ENCODE measurements around the gene P2RY8. TPM values are rescaled to one million over a fixed set of nuclear protein-coding genes. Genes with fewer than 3 reads are reported as not detected.

P2RY8 gene
- total RNA-seq, 1 donor from 2014 or later: 0.32 TPM

DNA sequence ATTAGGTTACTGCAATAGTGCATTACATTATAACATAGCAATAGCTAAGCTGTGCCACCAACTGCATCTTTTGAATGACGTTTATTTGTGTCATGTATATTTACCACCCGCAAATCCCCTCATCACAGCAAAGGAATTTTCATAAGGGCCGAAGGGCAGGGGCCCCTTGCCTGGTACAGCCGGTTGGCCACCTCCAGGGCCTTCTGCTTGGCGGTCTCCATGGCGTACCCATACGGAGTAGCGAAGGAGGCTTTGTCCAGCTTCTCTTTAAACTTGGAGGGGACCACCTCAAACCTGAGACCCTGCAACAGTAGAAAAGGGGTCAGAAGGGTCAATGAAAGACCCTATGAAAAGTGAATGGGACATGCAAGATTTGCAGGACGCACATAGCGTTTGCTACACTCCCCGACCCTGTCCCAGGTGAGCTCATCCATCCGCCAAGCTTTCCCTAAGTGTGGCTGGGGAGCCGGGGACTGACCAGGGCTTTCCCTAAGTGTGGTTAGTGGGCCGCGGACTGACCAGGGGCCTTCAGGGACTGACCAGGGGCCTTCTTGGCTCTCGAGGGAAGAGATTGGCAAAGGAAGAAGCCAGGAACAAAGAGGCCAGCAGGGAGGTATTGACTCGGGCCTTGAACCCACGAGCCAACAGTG lies 94.8 kb downstream of the P2RY8 start:
- peaks cover 10% of the 10 kb centered on the region for H3K27me3 Mint-ChIP-seq (ENCODE audit: insufficient read depth, low read depth)
- TF ChIP-seq EZH2phosphoT487 (IDR thresholded peaks at IDR 0.05): no peak
- TF ChIP-seq EZH2 (IDR thresholded peaks at IDR 0.05): no peak
- TF ChIP-seq, protein P1, sequence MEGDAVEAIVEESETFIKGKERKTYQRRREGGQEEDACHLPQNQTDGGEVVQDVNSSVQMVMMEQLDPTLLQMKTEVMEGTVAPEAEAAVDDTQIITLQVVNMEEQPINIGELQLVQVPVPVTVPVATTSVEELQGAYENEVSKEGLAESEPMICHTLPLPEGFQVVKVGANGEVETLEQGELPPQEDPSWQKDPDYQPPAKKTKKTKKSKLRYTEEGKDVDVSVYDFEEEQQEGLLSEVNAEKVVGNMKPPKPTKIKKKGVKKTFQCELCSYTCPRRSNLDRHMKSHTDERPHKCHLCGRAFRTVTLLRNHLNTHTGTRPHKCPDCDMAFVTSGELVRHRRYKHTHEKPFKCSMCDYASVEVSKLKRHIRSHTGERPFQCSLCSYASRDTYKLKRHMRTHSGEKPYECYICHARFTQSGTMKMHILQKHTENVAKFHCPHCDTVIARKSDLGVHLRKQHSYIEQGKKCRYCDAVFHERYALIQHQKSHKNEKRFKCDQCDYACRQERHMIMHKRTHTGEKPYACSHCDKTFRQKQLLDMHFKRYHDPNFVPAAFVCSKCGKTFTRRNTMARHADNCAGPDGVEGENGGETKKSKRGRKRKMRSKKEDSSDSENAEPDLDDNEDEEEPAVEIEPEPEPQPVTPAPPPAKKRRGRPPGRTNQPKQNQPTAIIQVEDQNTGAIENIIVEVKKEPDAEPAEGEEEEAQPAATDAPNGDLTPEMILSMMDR (IDR thresholded peaks at IDR 0.05): no peak
- H3K36me3 Mint-ChIP-seq: peaks cover 64% of the 10 kb centered on the region
- H3K36me3 ChIP-seq: no peaks in the 10 kb centered on the region
- H3K4me1 Mint-ChIP-seq: no peaks in the 10 kb centered on the region
- no peaks in the 10 kb centered on the region for H3F3A ChIP-seq (ENCODE audit: low read depth)
- no peak overlapping the region for H3K4me3 ChIP-seq
- no peak for DNase-seq (ENCODE audit: low spot score)
- no peaks in the 10 kb centered on the region for H4K20me1 ChIP-seq (ENCODE audit: low read depth)
- H3K27ac ChIP-seq: no peak overlapping the region
- no peaks in the 10 kb centered on the region for H3K4me1 ChIP-seq
- no peak overlapping the region for H3K4me3 Mint-ChIP-seq
- no peaks in the 10 kb centered on the region for H3K27me3 ChIP-seq
- no peak overlapping the region for H2AFZ ChIP-seq (replicated peaks)
- H3K4me2 ChIP-seq: no peak overlapping the region
- H3K9me3 ChIP-seq (ENCODE audit: low read depth): no peaks in the 10 kb centered on the region
- peaks cover 55% of the 10 kb centered on the region for H3K79me2 ChIP-seq (ENCODE audit: low read depth)
- no peak overlapping the region for H3K27ac Mint-ChIP-seq
- no peak overlapping the region for H3K9ac ChIP-seq
- peaks cover 51% of the 10 kb centered on the region for H3K9me3 Mint-ChIP-seq

DNA sequence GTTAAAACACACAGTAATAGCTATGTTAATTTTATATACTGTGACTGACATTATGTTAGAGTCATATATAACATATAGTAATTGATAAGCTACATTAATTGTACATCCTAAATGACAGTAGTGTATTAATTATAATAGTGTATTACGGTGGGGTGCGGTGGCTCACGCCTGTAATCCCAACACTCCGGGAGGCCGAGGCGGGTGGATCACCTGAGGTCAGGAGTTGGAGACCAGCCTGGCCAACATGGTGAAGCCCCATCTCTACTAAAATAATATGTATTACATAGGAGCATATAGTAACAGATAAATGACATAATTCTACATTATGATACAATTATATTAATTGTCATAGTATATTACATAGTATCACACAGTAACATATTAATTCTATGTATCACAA lies 96.5 kb downstream of the P2RY8 start:
- Mint-ChIP-seq H3K9me3 (peaks cover 42% of the 10 kb centered on the region), H3K4me3 (no peak overlapping the region), H3K4me1 (no peaks in the 10 kb centered on the region), H3K27ac (no peak overlapping the region), H3K27me3 (ENCODE audit: insufficient read depth, low read depth) (peaks cover 9% of the 10 kb centered on the region), H3K36me3 (peaks cover 60% of the 10 kb centered on the region)
- no peaks in the 10 kb centered on the region for H3K4me1 ChIP-seq
- H3K4me3 ChIP-seq: no peak overlapping the region
- no peak overlapping the region for H3K27ac ChIP-seq
- H4K20me1 ChIP-seq (ENCODE audit: low read depth): no peaks in the 10 kb centered on the region
- H3K27me3 ChIP-seq: no peaks in the 10 kb centered on the region
- no peak for DNase-seq (ENCODE audit: low spot score)
- no peaks in the 10 kb centered on the region for H3K9me3 ChIP-seq (ENCODE audit: low read depth)
- no peaks in the 10 kb centered on the region for H3F3A ChIP-seq (ENCODE audit: low read depth)
- no peak overlapping the region for H3K4me2 ChIP-seq
- no peak for TF ChIP-seq EZH2phosphoT487 (IDR thresholded peaks at IDR 0.05)
- TF ChIP-seq, protein P1 (IDR thresholded peaks at IDR 0.05): no peak
- no peak for TF ChIP-seq EZH2 (IDR thresholded peaks at IDR 0.05)
- no peak overlapping the region for H2AFZ ChIP-seq (replicated peaks)
- no peak overlapping the region for H3K9ac ChIP-seq
- peaks cover 40% of the 10 kb centered on the region for H3K79me2 ChIP-seq (ENCODE audit: low read depth)
- H3K36me3 ChIP-seq: peaks cover 5% of the 10 kb centered on the region

DNA sequence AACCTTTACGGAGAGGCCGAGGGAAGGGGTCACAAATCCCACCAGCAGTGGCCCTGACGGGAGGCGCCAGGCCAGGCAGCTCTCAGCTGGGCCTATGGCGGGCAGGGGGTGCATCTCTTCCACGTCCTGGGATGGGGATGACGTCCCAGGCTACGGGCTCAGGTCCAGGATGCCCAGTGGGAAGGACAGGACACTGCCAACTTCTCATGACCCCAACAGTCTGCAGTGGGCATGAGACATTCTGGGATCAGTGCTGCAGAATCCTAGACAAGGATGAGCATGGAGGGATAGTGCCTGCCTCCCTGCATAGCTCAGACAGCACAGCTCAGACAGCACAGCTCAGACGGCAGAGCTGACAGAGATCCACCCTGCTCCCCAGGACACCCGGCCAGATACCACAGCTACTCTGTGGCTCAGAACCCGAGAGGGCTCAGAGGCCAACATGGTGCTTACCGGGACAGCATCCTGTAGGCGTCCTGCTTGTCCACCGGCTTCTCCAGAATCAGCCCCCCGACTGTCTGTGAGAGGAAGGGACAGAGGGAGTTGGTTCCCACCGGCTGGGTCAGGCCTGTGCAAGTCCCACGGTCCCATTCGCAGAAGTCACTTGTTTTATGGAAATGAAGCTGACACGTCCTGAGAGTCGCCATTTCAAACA lies 101.6 kb downstream of the P2RY8 start:
- H3K4me2 ChIP-seq: no peak overlapping the region
- Mint-ChIP-seq H3K4me3 (no peak overlapping the region), H3K4me1 (peaks cover 7% of the 10 kb centered on the region), H3K9me3 (peaks cover 13% of the 10 kb centered on the region), H3K36me3 (peaks cover 38% of the 10 kb centered on the region), H3K27me3 (ENCODE audit: insufficient read depth, low read depth) (peaks cover 10% of the 10 kb centered on the region), H3K27ac (no peak overlapping the region)
- no peak overlapping the region for H3K27ac ChIP-seq
- no peaks in the 10 kb centered on the region for H3K4me1 ChIP-seq
- H3K36me3 ChIP-seq: peaks cover 5% of the 10 kb centered on the region
- DNase-seq (ENCODE audit: low spot score): no peak
- H3K9ac ChIP-seq: no peak overlapping the region
- H3K27me3 ChIP-seq: no peaks in the 10 kb centered on the region
- H2AFZ ChIP-seq (replicated peaks): no peak overlapping the region
- no peaks in the 10 kb centered on the region for H3K79me2 ChIP-seq (ENCODE audit: low read depth)
- H3F3A ChIP-seq (ENCODE audit: low read depth): peaks cover 12% of the 10 kb centered on the region
- no peaks in the 10 kb centered on the region for H4K20me1 ChIP-seq (ENCODE audit: low read depth)
- H3K4me3 ChIP-seq: no peak overlapping the region
- no peak for TF ChIP-seq EZH2 (IDR thresholded peaks at IDR 0.05)
- TF ChIP-seq, protein P1 (IDR thresholded peaks at IDR 0.05): no peak
- TF ChIP-seq EZH2phosphoT487 (IDR thresholded peaks at IDR 0.05): no peak
- no peaks in the 10 kb centered on the region for H3K9me3 ChIP-seq (ENCODE audit: low read depth)

All from neural progenitor cell (in vitro differentiated cells).